ENCODE results near the gene COL20A1.
"Not testable (repeated sequence)": the region's sequence is repeated elsewhere in the genome, so short reads cannot be mapped to it uniquely, and the experiment has no call there.

COL20A1 gene

GRCh38 chr20:63335711-63336110 is 42.7 kb downstream of the COL20A1 start:
- no peak for FAIRE-seq

DNA sequence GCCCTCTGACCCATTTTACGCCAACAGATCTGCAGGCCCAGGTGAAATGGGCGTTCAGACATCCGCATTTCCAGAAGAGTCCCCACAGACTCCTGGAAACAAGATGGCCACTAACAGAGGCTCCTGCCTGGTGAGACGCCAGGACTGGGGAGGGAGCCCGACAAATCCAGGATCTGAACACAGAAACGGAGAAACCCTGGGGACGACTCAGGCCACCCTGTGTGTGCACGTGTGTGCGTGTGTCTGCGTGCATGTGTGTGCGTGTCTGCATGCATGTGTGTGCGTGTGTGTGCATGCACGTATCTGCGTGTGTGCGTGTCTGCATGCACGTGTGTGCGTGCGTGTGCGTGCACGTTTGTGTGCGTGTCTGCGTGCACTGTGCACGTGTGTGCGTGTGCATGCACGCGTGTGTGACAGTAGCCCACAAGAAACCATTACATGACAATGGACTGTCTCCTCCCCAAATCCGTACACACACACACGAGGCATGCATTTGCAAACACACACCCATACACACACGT is 43.3 kb downstream of the COL20A1 start:
- FAIRE-seq: no peak

DNA sequence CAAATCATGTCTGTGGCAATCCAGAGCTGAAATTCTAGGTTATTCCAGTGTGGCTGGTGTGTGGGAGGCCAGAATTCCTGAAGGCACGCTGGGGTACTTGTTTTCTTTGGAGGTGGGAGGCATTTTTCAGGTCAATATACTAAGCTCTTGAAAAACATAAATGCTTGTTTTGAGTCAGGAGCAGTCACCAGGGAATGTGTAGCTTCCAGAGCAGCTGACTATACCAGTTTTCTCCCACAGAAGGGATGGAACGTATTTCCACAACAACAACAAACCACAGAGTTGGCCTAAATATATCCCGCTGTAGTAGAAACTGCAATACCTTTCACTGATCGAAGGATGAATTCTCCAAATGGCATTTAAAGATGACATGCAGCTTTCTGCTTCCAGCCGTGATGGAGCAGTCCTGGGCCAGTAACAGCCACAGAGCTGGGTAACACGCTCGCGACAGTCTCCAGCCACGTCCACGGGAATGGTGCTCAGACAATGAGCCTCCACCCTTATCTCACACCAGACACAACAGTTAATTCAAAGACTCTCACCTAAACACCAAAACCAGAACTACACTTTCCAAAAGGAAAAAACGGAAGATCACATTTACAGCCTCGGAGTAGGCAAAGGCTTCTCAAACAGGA is 44.9 kb downstream of the COL20A1 start:
- no peak for FAIRE-seq

DNA sequence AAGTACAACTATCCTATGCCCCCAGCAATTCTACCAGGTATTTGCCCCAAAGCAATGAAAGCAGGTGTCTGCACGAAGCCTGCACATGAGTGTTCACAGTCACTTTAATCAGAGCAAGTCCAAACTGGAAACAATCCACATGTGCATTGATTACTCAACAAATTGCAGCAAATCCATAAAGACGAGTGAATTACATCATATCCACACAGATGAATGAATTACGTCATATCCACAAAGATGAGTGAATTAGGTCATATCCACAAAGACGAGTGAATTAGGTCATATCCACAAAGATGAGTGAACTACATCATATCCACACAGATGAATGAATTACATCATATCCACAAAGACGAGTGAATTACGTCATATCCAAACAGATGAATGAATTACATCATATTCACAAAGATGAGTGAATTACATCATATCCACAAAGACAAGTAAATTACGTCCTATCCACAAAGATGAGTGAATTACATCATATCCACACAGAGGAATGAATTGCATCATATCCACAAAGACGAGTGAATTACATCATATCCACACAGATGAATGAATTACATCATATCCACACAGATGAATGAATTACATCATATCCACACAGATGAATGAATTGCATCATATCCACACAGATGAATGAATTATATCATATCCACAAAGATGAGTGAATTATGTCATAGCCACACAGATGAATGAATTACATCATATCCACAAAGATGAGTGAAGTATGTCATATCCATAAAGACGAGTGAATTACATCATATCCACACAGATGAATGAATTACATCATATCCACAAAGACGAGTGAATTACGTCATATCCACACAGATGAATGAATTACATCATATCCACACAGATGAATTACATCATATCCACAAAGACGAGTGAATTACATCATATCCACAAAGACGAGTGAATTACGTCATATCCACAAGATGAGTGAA is 46.4 kb downstream of the COL20A1 start:
- FAIRE-seq: not testable (repeated sequence)

DNA sequence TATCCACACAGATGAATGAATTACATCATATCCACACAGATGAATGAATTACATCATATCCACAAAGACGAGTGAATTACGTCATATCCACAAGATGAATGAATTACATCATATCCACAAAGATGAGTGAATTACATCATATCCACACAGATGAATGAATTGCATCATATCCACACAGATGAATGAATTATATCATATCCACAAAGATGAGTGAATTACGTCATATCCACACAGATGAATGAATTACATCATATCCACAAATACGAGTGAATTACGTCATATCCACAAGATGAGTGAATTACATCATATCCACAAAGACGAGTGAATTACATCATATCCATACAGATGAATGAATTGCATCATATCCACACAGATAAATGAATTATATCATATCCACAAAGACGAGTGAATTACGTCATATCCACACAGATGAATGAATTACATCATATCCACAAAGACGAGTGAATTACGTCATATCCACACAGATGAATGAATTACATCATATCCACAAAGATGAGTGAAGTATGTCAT is 47.2 kb downstream of the COL20A1 start:
- not testable (repeated sequence) for FAIRE-seq

- no peak for FAIRE-seq
These were observed 49.8 kb downstream of the COL20A1 start for GRCh38 chr20:63342561-63343459.

DNA sequence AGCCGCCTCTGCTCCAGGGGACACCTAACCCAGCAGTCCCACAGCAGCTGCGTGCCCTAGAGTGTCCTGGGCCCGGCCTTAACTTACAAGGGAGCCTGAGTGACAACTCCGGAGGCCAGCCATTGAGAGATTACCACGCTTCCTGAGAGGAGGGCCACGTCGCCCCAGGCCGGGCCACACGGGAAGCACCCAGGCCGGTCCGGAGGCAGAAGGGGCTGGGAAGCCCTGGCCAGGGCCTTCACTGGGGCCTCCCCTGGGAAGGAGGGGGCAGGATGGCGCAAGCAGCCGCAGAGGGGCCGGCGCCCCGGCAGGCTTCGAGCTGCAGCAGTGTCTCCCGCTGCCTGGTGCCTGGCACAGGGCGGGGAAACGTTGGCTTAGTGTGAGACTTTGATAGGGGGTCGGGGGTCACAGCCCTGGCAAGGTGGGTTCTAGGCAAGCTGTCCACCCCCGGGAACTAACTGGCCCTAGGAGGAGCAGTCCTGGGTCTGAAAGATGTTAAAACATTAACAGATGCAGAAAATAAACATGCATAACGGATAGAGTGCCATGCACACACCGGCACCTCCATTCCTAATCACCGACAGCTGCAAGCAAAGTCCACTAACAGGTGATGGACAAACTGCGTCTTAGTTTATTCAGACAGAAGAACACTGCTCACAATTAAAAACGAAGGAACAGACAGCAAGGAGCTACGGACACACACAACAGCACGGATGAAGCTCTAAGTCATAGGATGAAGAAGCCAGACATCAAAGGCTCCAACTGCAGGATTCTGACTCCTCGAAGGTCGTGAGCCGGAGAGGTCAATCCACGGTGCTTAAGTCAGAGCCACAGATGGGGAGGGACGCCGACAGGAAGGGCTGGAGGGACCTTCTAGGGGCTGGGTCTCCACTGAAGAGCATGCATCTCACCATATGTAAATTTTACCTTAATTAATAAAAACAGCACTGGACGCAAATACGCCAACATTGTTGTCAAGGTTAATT is 50.8 kb downstream of the COL20A1 start:
- FAIRE-seq: no peak

- FAIRE-seq: no peak
These were observed 51.8 kb downstream of the COL20A1 start for GRCh38 chr20:63344616-63345327.

DNA sequence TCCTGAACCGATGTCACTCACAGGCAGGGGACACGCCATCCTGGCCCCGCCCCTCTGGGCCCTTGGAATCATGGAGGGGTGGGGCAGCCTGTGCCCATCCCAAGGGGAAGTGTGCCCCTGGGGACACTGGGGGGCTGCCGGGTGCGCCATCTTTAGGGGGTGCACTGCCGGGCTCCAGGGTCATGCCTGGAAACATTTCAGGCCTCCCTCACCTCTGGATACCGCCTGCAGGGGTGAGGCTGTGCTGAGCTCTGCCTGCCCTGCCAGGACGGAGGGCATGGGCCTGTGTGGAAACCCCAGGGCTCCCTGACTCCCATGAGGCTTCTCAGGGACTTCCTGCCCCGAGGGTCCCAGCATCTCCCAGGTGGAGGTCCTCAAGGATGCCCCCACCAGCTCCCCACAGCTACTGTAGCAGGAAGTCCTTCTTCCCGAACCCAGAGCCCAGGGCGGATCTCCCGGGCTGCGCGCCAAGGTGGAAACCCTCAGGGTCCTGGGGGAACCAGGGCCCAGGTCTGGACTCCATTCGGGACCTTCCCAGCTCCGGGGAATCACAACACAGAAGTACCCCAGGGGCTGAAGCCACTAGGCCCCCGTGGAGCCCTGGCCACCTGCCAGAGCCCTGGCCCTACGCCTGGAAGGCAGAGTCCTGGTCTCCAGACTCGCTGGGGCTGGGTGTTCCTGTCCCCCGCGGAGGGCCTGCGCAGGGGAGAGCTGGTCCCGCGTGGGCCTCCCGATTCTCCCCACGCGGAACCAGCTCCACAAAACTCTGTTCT is 52.5 kb downstream of the COL20A1 start:
- FAIRE-seq: no peak

GRCh38 chr20:63346131-63347080 is 53.4 kb downstream of the COL20A1 start:
- no peak for FAIRE-seq

GRCh38 chr20:63347081-63347741 is 54.2 kb downstream of the COL20A1 start:
- FAIRE-seq: no peak

DNA sequence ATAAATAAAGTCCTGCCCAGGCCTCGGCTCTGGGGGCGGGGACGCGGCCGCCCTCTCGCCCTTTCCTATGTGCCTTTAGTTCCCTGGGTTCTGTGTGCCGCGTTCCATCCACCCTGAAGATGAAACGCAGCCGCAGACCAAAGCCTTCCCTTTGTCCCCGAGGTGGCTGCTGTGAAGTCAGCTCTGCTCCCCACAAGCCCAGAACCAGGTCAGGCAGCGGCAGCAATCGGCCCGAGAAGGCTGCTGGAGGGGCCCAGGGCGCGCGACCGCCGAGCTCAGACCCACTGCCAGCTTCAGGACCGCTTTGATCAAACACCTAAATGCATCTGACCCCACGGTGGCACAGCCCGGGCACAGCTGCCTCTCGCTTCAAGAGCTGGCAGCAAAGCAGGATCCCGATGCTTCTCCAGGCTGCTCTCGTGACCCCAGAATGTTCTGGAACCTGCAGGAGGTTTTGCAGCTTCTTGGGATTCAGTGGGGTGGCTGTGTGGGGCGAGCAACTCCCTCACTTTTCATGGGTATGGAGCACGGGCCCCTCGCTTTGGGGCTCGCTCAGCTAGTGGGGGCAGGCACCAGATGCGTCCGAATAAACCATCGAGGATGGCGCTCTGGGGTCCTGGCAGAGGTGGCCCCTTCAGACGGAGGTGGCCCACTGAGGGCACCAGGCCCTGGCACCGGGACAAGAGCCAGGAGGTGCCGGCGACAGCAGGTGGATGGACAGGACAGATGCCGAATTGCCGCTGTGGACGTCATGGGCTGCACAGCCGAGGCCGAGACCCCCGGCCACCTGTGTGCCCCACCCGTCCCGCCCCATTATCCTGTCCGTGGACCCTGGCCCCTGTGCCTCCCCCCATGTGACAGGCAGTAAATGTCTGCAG is 55.2 kb downstream of the COL20A1 start:
- FAIRE-seq: no peak

DNA sequence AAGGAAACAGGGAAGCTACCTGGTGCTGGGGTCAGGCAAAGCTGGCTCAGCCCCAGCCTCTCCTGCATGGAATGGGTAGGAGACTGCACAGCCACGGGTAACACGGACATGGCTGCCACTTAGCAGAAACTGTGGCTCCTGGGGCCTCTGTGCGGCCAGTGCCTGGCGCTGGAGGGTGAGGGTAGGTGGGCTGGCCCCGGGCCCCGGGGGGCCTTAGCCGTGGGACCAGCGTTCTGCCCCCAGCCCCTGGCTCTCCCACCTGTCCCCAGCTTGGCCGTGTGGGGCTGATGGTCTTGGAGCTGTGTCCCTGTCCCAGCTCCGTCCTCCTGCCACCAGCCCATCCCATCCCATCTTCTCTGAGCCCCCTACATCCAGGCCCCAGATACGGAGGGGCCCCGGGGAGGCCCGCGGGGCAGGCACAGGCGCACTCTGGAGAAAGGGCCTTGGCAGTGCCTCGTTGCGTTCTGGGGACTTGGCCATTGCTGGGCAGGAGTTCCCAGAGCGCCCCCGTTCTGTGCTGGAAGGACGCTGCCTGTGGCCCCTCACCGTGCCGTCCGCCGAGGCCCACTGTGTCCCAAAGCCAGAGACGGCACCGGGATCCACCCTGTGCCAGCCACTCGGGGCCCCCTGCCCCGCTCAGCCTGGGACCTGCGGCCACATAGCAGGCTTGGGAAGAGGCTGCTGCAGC is 56.0 kb downstream of the COL20A1 start:
- no peak for FAIRE-seq

DNA sequence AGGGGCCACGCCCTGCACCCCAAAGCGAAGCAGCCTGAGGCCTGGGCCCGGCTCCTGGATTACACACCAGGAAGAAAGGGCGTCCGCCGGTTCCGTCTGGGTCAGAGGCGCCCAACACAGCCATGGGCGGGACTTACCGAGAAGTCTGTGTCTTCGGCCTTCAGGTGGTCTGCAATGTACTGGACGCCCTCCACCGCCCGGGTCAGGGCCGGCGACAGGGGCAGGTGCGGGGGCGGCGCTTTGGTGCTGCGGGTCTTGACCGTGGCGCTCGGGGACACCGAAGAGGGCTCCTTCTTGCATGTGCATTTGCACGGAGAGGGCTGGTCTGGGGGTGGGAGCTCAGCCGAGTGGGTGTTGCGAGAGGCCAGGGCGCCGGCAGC is 56.5 kb downstream of the COL20A1 start:
- no peak for FAIRE-seq

DNA sequence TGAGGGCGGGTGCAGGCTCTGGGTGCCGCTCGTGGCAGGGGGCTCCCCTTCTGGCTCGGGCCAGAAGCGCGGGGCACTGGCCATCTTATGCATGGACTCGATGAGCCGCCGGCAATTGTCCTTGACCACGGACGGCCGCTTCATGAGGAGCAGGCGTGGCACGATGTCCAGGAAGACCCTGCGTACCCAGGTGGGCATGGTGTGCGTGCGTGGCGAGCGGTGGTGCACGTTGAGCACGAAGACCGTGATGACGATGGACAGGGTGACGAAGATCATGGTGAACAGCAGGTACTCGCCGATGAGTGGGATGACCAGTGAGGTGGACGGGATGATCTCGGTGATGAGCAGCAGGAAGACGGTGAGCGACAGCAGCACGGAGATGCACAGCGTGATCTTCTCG is 57.2 kb downstream of the COL20A1 start:
- FAIRE-seq: no peak

- no peak for FAIRE-seq
These were observed 57.8 kb downstream of the COL20A1 start for GRCh38 chr20:63350597-63351325.

Data from endometrium (tissue), 2 donors.